IMR-90 (cell line): ENCODE results near the gene FLT4. TPM values are rescaled to one million over a fixed set of nuclear protein-coding genes. Genes with fewer than 3 reads are reported as not detected.

Experiments
- ATAC-seq: fragments of 200-7000 bp; cut with Tn5 transposase; 2 replicates; pipeline ENCODE4 v1.9.1; 2020; ENCODE audit warnings: low read depth, mild to moderate bottlenecking, moderate library complexity
- BruUV-seq: library from RNA; stranded (reverse); fragments of 400-500 nt; replicated peaks from 2 replicates; lab custom pipeline; 2021; lab: Mats Ljungman, UMichigan
- CTCF ChIA-PET: fragments of 300-600 bp; formaldehyde crosslinking; extraction: SDS; loops from one replicate; lab custom pipeline; 2021; ENCODE audit warnings: antibody characterized with exemption; lab: Yijun Ruan, JAX
- POLR2A ChIA-PET: fragments of 300-600 bp; sonication (Branson Sonifier 250); formaldehyde crosslinking; loops from one replicate; lab custom pipeline; 2022; ENCODE audit warnings: antibody characterized with exemption; ENCODE audit not compliant: unreplicated experiment; lab: Charles Lee
- DNase-seq: peaks from one replicate; pipeline ENCODE4 v3.0.0; 2013
- H2AFZ ChIP-seq: replicated peaks from 2 replicates; pipeline ENCODE3; 2013; ENCODE audit warnings: low read length, mild to moderate bottlenecking; ENCODE audit not compliant: poor library complexity
- H2AK5ac ChIP-seq: 2 replicates; pipeline ENCODE4 v1.6.1; 2013; ENCODE audit warnings: low read depth, low read length, inconsistent platforms
- H2AK9ac ChIP-seq: replicated peaks from 2 replicates; pipeline ENCODE3; 2013; ENCODE audit warnings: mild to moderate bottlenecking, low read depth, low read length, moderate library complexity; ENCODE audit not compliant: poor library complexity
- H2BK120ac ChIP-seq: 2 replicates; pipeline ENCODE4 v1.6.1; 2013; ENCODE audit warnings: low read depth, low read length, inconsistent platforms
- H2BK15ac ChIP-seq: 3 replicates; pipeline ENCODE4 v1.6.1; 2013; ENCODE audit warnings: low read depth, low read length, inconsistent platforms
- H2BK20ac ChIP-seq: 2 replicates; pipeline ENCODE4 v1.6.1; 2013; ENCODE audit warnings: low read depth, mild to moderate bottlenecking, inconsistent platforms, low read length, moderate library complexity
- H2BK5ac ChIP-seq: 2 replicates; pipeline ENCODE4 v1.6.1; 2013; ENCODE audit warnings: mild to moderate bottlenecking, low read depth, low read length, inconsistent platforms; ENCODE audit not compliant: poor library complexity, severe bottlenecking
- H3K14ac ChIP-seq: replicated peaks from 2 replicates; pipeline ENCODE4 v1.6.1; 2013; ENCODE audit warnings: low read depth, low read length, inconsistent platforms
- H3K18ac ChIP-seq: 2 replicates; pipeline ENCODE4 v1.6.1; 2013; ENCODE audit warnings: low read depth, low read length, control low read depth
- H3K23ac ChIP-seq: 2 replicates; pipeline ENCODE4 v1.6.1; 2013; ENCODE audit warnings: low read depth, low read length, inconsistent platforms
- H3K27ac ChIP-seq: 2 replicates; pipeline ENCODE4 v1.5.1; 2013; ENCODE audit warnings: mild to moderate bottlenecking, control low read depth, low read length; ENCODE audit not compliant: insufficient read depth
- H3K27me3 ChIP-seq: 2 replicates; pipeline ENCODE4 v1.6.1; 2013; ENCODE audit warnings: low read length; ENCODE audit not compliant: control insufficient read depth, insufficient read depth
- H3K36me3 ChIP-seq: 2 replicates; pipeline ENCODE4 v1.6.1; 2013; ENCODE audit warnings: low read length, mixed read lengths; ENCODE audit not compliant: control insufficient read depth, insufficient read depth
- H3K4ac ChIP-seq: 2 replicates; pipeline ENCODE4 v1.6.1; 2013; ENCODE audit warnings: low read depth, low read length, inconsistent platforms
- H3K4me1 ChIP-seq: 2 replicates; pipeline ENCODE4 v1.6.1; 2013; ENCODE audit warnings: low read length, mixed read lengths; ENCODE audit not compliant: control insufficient read depth, insufficient read depth
- H3K4me2 ChIP-seq: 2 replicates; pipeline ENCODE4 v1.6.1; 2013; ENCODE audit warnings: low read depth, mild to moderate bottlenecking, control low read depth, low read length, moderate library complexity
- H3K4me3 ChIP-seq: 2 replicates; pipeline ENCODE4 v1.5.1; 2013; ENCODE audit warnings: low read depth, mild to moderate bottlenecking, control low read depth, low read length, moderate library complexity; ENCODE audit not compliant: insufficient read depth
- H3K56ac ChIP-seq: 2 replicates; pipeline ENCODE4 v1.6.1; 2013; ENCODE audit warnings: low read length, inconsistent platforms; ENCODE audit not compliant: insufficient read depth; ENCODE audit errors: extremely low read depth
- H3K79me1 ChIP-seq, 2 experiments: 2 replicates each; pipeline ENCODE4 v1.6.1; 2013; ENCODE audit warnings: low read length in 2 of 2, inconsistent platforms in 1 of 2, low read depth in 1 of 2
- H3K9ac ChIP-seq: 2 replicates; pipeline ENCODE4 v1.6.1; 2013; ENCODE audit warnings: low read depth, low read length, control low read depth
- H3K9me1 ChIP-seq: 2 replicates; pipeline ENCODE4 v1.6.1; 2013; ENCODE audit warnings: low read length, inconsistent platforms; ENCODE audit not compliant: insufficient read depth
- H3K9me3 ChIP-seq: 2 replicates; pipeline ENCODE4 v1.6.1; 2013; ENCODE audit warnings: low read length; ENCODE audit not compliant: control insufficient read depth, insufficient read depth
- H4K20me1 ChIP-seq: 2 replicates; pipeline ENCODE4 v1.6.1; 2013; ENCODE audit warnings: low read length, inconsistent platforms; ENCODE audit not compliant: insufficient read depth
- H4K5ac ChIP-seq: 2 replicates; pipeline ENCODE4 v1.6.1; 2013; ENCODE audit warnings: mild to moderate bottlenecking, low read depth, low read length, control low read depth
- H4K8ac ChIP-seq, 2 experiments: 2 replicates each; pipeline ENCODE4 v1.6.1; 2013; ENCODE audit warnings: low read depth in 2 of 2, low read length in 2 of 2, control low read depth in 1 of 2, inconsistent platforms in 1 of 2
- H4K91ac ChIP-seq: 2 replicates; pipeline ENCODE4 v1.6.1; 2013; ENCODE audit warnings: low read depth, low read length, inconsistent platforms; ENCODE audit not compliant: insufficient read depth
- ELK1 ChIP-seq: fragments of 150-350 bp; IDR thresholded peaks from 2 replicates; pipeline ENCODE4 v1.6.1; 2016; ENCODE audit warnings: low read depth, mild to moderate bottlenecking, low read length, moderate library complexity, borderline replicate concordance
- FOS ChIP-seq: fragments of 150-350 bp; IDR thresholded peaks from 2 replicates; pipeline ENCODE4 v1.6.1; 2016; ENCODE audit warnings: low read depth, low read length
- POLR2A ChIP-seq: IDR thresholded peaks from 2 replicates; pipeline ENCODE4 v1.6.1; 2012; ENCODE audit warnings: mild to moderate bottlenecking, low read depth, low read length
- WGBS, 2 experiments: methylation state at CpG; one replicate each; pipeline versions ENCODE4 v1.1.5 to v1.1.7; 2013; ENCODE audit warnings: missing lambda C conversion rate in 2 of 2; ENCODE audit not compliant: insufficient read length in 1 of 2; ENCODE audit errors: extremely low coverage in 2 of 2; 5-methylcytosine and 5-hydroxymethylcytosine counted together
- dilution Hi-C: fragments of 300-500 bp; cut with HindIII; formaldehyde crosslinking; loops from one replicate; pipeline ENCODE4 v1.14.3; 2018; ENCODE audit warnings: low sequenced_read_pairs; ENCODE audit not compliant: unreplicated experiment
- in situ Hi-C: fragments of 300-500 bp; cut with MboI; formaldehyde crosslinking; loops from 3 replicates; pipeline ENCODE4 v1.14.3; 2019; ENCODE audit warnings: low sequenced_read_pairs, inconsistent platforms, mixed read lengths
- intact Hi-C: fragments of 100-400 bp; cut with micrococcal nuclease; formaldehyde crosslinking; loops from 2 replicates; pipeline ENCODE4 v1.10.0; 2022
- polyA plus RNA-seq, 3 experiments: library from polyadenylated mRNA; depleted of rRNA; stranded (reverse); fragments of >200 nt; gene quantifications; 2 replicates each; pipeline ENCODE4 v1.2.3, GENCODE V29; 2012; ENCODE audit warnings: low replicate concordance in 1 of 3
- total RNA-seq: library from RNA; depleted of rRNA; stranded (reverse); fragments of >200 nt; gene quantifications from 2 replicates; pipeline ENCODE4 v1.2.3, GENCODE V29; 2012

The FLT4 gene
- total and polyA plus RNA-seq, 2 of the 4 experiments (the other 2 are of a cell fraction) = under 0.01 to 0.07 TPM

- DNase-seq (no peak), ATAC-seq (no peak)
- H3K9me1 ChIP-seq = no peaks in the 10 kb centered on the region
- H3K9me3 ChIP-seq = no peaks in the 10 kb centered on the region
- H4K8ac ChIP-seq = no peak overlapping the region
- no peak overlapping the region for H3K4ac ChIP-seq
- no peak overlapping the region for H3K56ac ChIP-seq
- no peak overlapping the region for H3K23ac ChIP-seq
- H4K5ac ChIP-seq = no peak overlapping the region
- H3K4me2 ChIP-seq = no peak overlapping the region
- no peak overlapping the region for H4K91ac ChIP-seq
- 83% methylated on average over 1 of the region's 11 CpGs; no CpG with 5 or more reads in 1 of the 2 experiments for WGBS, 2 experiments
- ChIA-PET POLR2A (no interaction called here), CTCF (no interaction called here)
- no peaks in the 10 kb centered on the region for H4K20me1 ChIP-seq
- H3K4me1 ChIP-seq = no peaks in the 10 kb centered on the region
- no peak overlapping the region for H3K27ac ChIP-seq
- no peak overlapping the region for H2BK120ac ChIP-seq
- H3K4me3 ChIP-seq = no peak overlapping the region
- no peak overlapping the region for H3K9ac ChIP-seq
- H3K36me3 ChIP-seq = no peaks in the 10 kb centered on the region
- BruUV-seq = no TSS peak
- no peak overlapping the region for H3K14ac ChIP-seq
- no peak overlapping the region for H2AK5ac ChIP-seq
- H3K18ac ChIP-seq = no peak overlapping the region
- no peaks in the 10 kb centered on the region for H3K79me1 ChIP-seq
- in situ Hi-C loops = no loop called here
- H2AFZ ChIP-seq = no peak overlapping the region
- no peak overlapping the region for H2BK20ac ChIP-seq
- H2BK5ac ChIP-seq = no peak overlapping the region
- H3K27me3 ChIP-seq = peaks cover 10% of the 10 kb centered on the region; the same call in 1 of the 2 replicates
- dilution Hi-C loops = no loop called here
- H2BK15ac ChIP-seq = no peak overlapping the region
- H2AK9ac ChIP-seq = no peak overlapping the region
- no peak for TF ChIP-seq ELK1
- TF ChIP-seq FOS = no peak
- no peak for TF ChIP-seq POLR2A
- intact Hi-C loops = no loop called here
Measured at GRCh38 chr5:180613814-180614188, 35.6 kb downstream of the FLT4 start.
